Measurements from ENCODE around the gene TRMT1L. TPM values are rescaled to one million over a fixed set of nuclear protein-coding genes. Genes with fewer than 3 reads are reported as not detected.

The TRMT1L gene
- total RNA-seq, 1 experiment from 2014 or later = 28.3 TPM

DNA sequence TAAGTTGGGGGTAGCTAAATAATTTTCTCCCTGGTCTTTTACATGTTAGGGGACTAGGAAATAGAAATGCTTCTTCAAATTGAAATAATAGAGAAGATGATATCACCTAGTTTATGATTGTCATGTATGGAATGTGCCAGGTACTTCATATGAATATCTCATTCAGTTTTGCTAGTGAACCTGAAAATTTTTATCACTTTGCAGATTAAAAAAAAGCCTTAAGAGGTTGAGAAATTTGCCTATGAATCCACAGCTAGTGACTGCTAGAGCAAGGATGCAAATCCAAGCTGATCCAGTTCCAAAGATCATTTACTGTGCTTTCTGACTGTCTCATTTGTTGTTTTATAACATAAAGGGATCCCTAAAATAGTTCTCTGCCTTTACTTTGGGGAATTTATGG, 86.7 kb downstream of the TRMT1L start:
- peaks cover 93% of the 10 kb centered on the region for H3K79me2 ChIP-seq (ENCODE audit: insufficient read depth, low read length)
- no peak overlapping the region for H2AFZ ChIP-seq (ENCODE audit: low read depth, low read length, poor library complexity, severe bottlenecking)
- no peak overlapping the region for H3K9ac ChIP-seq (ENCODE audit: low read length)
- TF ChIP-seq EZH2 (IDR thresholded peaks at IDR 0.05) (no peak), RAD21 (IDR thresholded peaks at IDR 0.05; ENCODE audit: low read depth) (no peak), POLR2AphosphoS5 (IDR thresholded peaks at IDR 0.05; ENCODE audit: low read depth, low read length) (no peak), CEBPB (IDR thresholded peaks at IDR 0.05; ENCODE audit: low read depth) (no peak), SP1 (IDR thresholded peaks at IDR 0.05; ENCODE audit: low read depth) (no peak), SRF (IDR thresholded peaks at IDR 0.05; ENCODE audit: low read depth) (no peak), ZFX (IDR thresholded peaks at IDR 0.05) (no peak), TCF7L2 (IDR thresholded peaks at IDR 0.05; ENCODE audit: borderline replicate concordance, extremely low read depth, insufficient read depth, insufficient read length) (no peak), POLR2A (IDR thresholded peaks at IDR 0.05; ENCODE audit: borderline replicate concordance, extremely low read depth, insufficient read depth, insufficient read length) (no peak), EGR1 (IDR thresholded peaks at IDR 0.05; ENCODE audit: low read depth) (no peak), ZNF274 (IDR thresholded peaks at IDR 0.05; ENCODE audit: low read depth, low read length) (no peak), JUND (IDR thresholded peaks at IDR 0.05) (no peak), ELF1 (IDR thresholded peaks at IDR 0.05; ENCODE audit: borderline replicate concordance, low read depth) (no peak), SIN3A (IDR thresholded peaks at IDR 0.05; ENCODE audit: low read depth) (no peak), CBX3 (IDR thresholded peaks at IDR 0.05; ENCODE audit: low read depth) (no peak), YY1 (IDR thresholded peaks at IDR 0.05; ENCODE audit: extremely low read depth, insufficient replicate concordance, low read depth, low read length) (no peak)
- TF ChIP-seq, protein P1, sequence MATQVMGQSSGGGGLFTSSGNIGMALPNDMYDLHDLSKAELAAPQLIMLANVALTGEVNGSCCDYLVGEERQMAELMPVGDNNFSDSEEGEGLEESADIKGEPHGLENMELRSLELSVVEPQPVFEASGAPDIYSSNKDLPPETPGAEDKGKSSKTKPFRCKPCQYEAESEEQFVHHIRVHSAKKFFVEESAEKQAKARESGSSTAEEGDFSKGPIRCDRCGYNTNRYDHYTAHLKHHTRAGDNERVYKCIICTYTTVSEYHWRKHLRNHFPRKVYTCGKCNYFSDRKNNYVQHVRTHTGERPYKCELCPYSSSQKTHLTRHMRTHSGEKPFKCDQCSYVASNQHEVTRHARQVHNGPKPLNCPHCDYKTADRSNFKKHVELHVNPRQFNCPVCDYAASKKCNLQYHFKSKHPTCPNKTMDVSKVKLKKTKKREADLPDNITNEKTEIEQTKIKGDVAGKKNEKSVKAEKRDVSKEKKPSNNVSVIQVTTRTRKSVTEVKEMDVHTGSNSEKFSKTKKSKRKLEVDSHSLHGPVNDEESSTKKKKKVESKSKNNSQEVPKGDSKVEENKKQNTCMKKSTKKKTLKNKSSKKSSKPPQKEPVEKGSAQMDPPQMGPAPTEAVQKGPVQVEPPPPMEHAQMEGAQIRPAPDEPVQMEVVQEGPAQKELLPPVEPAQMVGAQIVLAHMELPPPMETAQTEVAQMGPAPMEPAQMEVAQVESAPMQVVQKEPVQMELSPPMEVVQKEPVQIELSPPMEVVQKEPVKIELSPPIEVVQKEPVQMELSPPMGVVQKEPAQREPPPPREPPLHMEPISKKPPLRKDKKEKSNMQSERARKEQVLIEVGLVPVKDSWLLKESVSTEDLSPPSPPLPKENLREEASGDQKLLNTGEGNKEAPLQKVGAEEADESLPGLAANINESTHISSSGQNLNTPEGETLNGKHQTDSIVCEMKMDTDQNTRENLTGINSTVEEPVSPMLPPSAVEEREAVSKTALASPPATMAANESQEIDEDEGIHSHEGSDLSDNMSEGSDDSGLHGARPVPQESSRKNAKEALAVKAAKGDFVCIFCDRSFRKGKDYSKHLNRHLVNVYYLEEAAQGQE (IDR thresholded peaks at IDR 0.05; ENCODE audit: low read depth) = no peak
- TF ChIP-seq, protein P2, sequence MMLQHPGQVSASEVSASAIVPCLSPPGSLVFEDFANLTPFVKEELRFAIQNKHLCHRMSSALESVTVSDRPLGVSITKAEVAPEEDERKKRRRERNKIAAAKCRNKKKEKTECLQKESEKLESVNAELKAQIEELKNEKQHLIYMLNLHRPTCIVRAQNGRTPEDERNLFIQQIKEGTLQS (IDR thresholded peaks at IDR 0.05) = no peak
- TF ChIP-seq, protein P3, sequence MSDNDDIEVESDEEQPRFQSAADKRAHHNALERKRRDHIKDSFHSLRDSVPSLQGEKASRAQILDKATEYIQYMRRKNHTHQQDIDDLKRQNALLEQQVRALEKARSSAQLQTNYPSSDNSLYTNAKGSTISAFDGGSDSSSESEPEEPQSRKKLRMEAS (IDR thresholded peaks at IDR 0.05) = no peak
- no peak overlapping the region for H3K27ac ChIP-seq (ENCODE audit: low read depth, low read length)
- no peaks in the 10 kb centered on the region for H3K9me3 ChIP-seq (ENCODE audit: control insufficient read depth in 1 of 2, insufficient read depth in 1 of 2, low read depth in 1 of 2, low read length in 2 of 2)
- ChIA-PET POLR2A (no interaction called here), CTCF (no interaction called here), RAD21 (ENCODE audit: low non-redundant PET in 1 of 2, low total read pairs in 2 of 2, uncharacterized antibody in 2 of 2, unreplicated experiment in 2 of 2) (no interaction called here)
- no peaks in the 10 kb centered on the region for H4K20me1 ChIP-seq (ENCODE audit: insufficient read depth)
- no peak overlapping the region for H3K4me2 ChIP-seq (ENCODE audit: low read length)
- no peaks in the 10 kb centered on the region for H3K27me3 ChIP-seq (ENCODE audit: insufficient read depth, low read length)
- peaks cover 0 to 4% of the 10 kb centered on the region in 2 experiments; a peak in 1 of 4 replicates for H3K4me1 ChIP-seq (ENCODE audit: control insufficient read depth in 1 of 2, insufficient read depth in 2 of 2, low read length in 2 of 2)
- ATAC-seq (no peak), DNase-seq (ENCODE audit: low read depth, low spot score) (no peak)
- H3K9me2 ChIP-seq (ENCODE audit: insufficient read depth) = no peaks in the 10 kb centered on the region
- intact Hi-C loops (cut with micrococcal nuclease) = no loop called here
- H3K4me3 ChIP-seq (replicated peaks in 1 of 2; ENCODE audit: low read depth in 1 of 2, low read length in 2 of 2) = no peak overlapping the region
- H3K36me3 ChIP-seq (ENCODE audit: control insufficient read depth in 1 of 2, insufficient read depth in 2 of 2, low read length in 2 of 2) = no peaks in the 10 kb centered on the region
- BruUV-seq (replicated peaks) = no TSS peak

All from HCT116 (cell line).